Vagina (tissue), 2 donors: ENCODE results near the gene SSBP2.

Experiments
- POLR2A ChIP-seq, 2 donors: fragments of 450-650 bp; IDR thresholded peaks; one replicate each; pipeline ENCODE4 v1.6.1; 2017; ENCODE audit warnings: antibody characterized with exemption in 2 of 2, mild to moderate bottlenecking in 2 of 2, moderate library complexity in 2 of 2
- POLR2AphosphoS5 ChIP-seq, 2 donors: sonication (generic); formaldehyde crosslinking; IDR thresholded peaks; one replicate each; pipeline ENCODE4 v1.9.0; 2017; ENCODE audit warnings: antibody characterized with exemption in 2 of 2, mild to moderate bottlenecking in 2 of 2, low read depth in 1 of 2; ENCODE audit not compliant: insufficient read depth in 1 of 2
- TF ChIP-seq, protein P1 (sequence below), 3 experiments: fragments of 450-650 bp in 2 of 3; fragments of 200-600 bp in 1 of 3; sonication (generic) in 1 of 3; IDR thresholded peaks; one replicate each; pipeline ENCODE4 v1.5.1; 2017 to 2019; ENCODE audit warnings: antibody characterized with exemption in 3 of 3, mild to moderate bottlenecking in 2 of 3, moderate library complexity in 2 of 3

DNA sequence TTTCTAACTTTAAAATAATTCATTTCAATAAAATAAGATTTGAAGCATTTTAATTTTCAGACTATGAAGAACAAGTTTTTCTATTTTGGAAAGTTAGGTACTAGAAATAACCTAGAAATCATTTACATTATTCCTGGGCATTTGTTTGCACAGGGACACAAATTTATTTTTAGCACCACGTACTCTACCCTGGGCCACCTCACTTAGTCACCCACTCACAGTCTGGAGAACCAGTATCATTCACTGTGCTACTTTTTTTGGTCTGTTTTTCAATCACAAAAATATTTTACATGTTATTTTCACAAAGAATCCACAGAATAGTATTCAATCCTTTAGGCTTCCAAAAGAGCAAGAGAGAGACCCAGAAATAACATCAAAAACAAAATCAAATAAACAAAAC, 228.3 kb downstream of the SSBP2 start:
- TF ChIP-seq POLR2A (IDR thresholded peaks at IDR 0.05): no peak
- no peak for TF ChIP-seq POLR2AphosphoS5 (IDR thresholded peaks at IDR 0.05; ENCODE audit: insufficient read depth in 1 of 2, low read depth in 1 of 2)
- TF ChIP-seq, protein P1, sequence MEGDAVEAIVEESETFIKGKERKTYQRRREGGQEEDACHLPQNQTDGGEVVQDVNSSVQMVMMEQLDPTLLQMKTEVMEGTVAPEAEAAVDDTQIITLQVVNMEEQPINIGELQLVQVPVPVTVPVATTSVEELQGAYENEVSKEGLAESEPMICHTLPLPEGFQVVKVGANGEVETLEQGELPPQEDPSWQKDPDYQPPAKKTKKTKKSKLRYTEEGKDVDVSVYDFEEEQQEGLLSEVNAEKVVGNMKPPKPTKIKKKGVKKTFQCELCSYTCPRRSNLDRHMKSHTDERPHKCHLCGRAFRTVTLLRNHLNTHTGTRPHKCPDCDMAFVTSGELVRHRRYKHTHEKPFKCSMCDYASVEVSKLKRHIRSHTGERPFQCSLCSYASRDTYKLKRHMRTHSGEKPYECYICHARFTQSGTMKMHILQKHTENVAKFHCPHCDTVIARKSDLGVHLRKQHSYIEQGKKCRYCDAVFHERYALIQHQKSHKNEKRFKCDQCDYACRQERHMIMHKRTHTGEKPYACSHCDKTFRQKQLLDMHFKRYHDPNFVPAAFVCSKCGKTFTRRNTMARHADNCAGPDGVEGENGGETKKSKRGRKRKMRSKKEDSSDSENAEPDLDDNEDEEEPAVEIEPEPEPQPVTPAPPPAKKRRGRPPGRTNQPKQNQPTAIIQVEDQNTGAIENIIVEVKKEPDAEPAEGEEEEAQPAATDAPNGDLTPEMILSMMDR (IDR thresholded peaks at IDR 0.05): no peak
